NCI-H1417 (cell line): ENCODE results near the gene MAGOH.
"Not testable (repeated sequence)": the region's sequence is repeated elsewhere in the genome, so short reads cannot be mapped to it uniquely, and the experiment has no call there.

Source experiments
- DNase-seq, 3 experiments: peaks; one replicate each; lab custom pipeline; 2025; lab: John Stamatoyannopoulos, UW

The MAGOH gene

GRCh38 chr1:53238197-53239155, at the start of gene MAGOH:
Gene MAGOH (minus strand): TSS chr1:53238518. CDS start chr1:53238448, 70 bp downstream.
- DNase-seq, result peak; percentile 90 to 96 (median 92)

- peak in 2 of 3 experiments; percentile 34 to 62 for DNase-seq
Measured at GRCh38 chr1:53286955-53287354, 48.6 kb upstream of the MAGOH start.

- peak in 2 of 3 experiments; percentile 11 to 29 for DNase-seq
Measured at GRCh38 chr1:53285969-53286760, 47.8 kb upstream of the MAGOH start.

GRCh38 chr1:53285546-53285945, 47.2 kb upstream of the MAGOH start:
- DNase-seq, result no peak

- DNase-seq, result no peak
Measured at GRCh38 chr1:53284224-53285020, 46.1 kb upstream of the MAGOH start.

- not testable (repeated sequence) for DNase-seq
Measured at GRCh38 chr1:53283156-53283555, 44.8 kb upstream of the MAGOH start.

GRCh38 chr1:53281133-53281532, 42.8 kb upstream of the MAGOH start:
- peak in 1 of 3 experiments; percentile 6 for DNase-seq

- no peak for DNase-seq
Measured at GRCh38 chr1:53280496-53280895, 42.2 kb upstream of the MAGOH start.

GRCh38 chr1:53279296-53280200, 41.2 kb upstream of the MAGOH start:
- DNase-seq, result no peak

- DNase-seq, result peak; percentile 19 to 50 (median 30)
Measured at GRCh38 chr1:53278298-53278725, 40.0 kb upstream of the MAGOH start.

- no peak for DNase-seq
Measured at GRCh38 chr1:53277326-53277725, 39.0 kb upstream of the MAGOH start.

GRCh38 chr1:53276902-53277281, 38.6 kb upstream of the MAGOH start:
- DNase-seq, result no peak

- DNase-seq, result no peak
Measured at GRCh38 chr1:53276153-53276901, 38.0 kb upstream of the MAGOH start.

GRCh38 chr1:53275566-53275965, 37.2 kb upstream of the MAGOH start:
- DNase-seq, result no peak

- DNase-seq, result no peak
Measured at GRCh38 chr1:53274541-53275185, 36.3 kb upstream of the MAGOH start.

- no peak for DNase-seq
Measured at GRCh38 chr1:53274026-53274425, 35.7 kb upstream of the MAGOH start.

GRCh38 chr1:53273526-53273925, 35.2 kb upstream of the MAGOH start:
- no peak for DNase-seq

GRCh38 chr1:53272349-53272748, 34.0 kb upstream of the MAGOH start:
- no peak for DNase-seq

GRCh38 chr1:53271446-53272090, 33.2 kb upstream of the MAGOH start:
- DNase-seq, result no peak
